ENCODE results near the gene NDST1.

DNA sequence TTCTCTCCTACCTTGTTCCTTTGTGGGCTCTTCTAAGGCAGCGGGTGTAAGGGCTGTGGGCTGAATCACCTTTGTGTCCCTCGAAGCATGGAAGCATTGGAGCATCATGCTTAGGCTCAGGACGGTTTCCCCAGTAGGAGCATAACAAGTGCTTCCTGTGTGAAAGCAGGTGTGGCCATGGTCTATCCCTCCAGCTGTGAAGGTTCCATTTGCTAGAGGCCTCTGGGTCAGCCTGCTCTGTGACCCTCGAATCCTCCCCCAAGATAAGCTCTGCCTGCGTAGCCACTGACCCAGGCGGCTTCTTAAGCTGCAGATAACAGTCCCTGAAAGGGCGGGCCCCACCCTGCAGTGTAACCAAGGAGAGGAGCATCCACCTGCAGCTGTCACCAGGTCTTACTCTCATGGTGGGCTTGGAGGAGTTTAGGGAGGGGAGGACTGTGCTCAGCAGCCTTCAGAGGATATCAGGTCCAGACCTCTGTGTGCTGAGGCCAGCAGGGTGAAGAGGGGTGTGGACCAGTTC, 8.4 kb upstream of the NDST1 start:
- TF ChIP-seq CTCF (optimal IDR thresholded peaks at IDR 0.05 in 1 of 3, IDR thresholded peaks at IDR 0.05 in 1 of 3, conservative IDR thresholded peaks at IDR 0.05 in 1 of 3; ENCODE audit: extremely low read depth in 1 of 3, insufficient read depth in 2 of 3, low read length in 3 of 3) (no peak), EZH2 (IDR thresholded peaks at IDR 0.05; ENCODE audit: low read length) (no peak)
